22Rv1 (cell line): ENCODE data around the gene CERK.
"Not testable (repeated sequence)": the region's sequence is repeated elsewhere in the genome, so short reads cannot be mapped to it uniquely, and the experiment has no call there.

Experiments used
- H3K27ac ChIP-seq: fragments of 450-650 bp; 2 replicates; pipeline ENCODE4 v1.5.1; 2017
- ZFX ChIP-seq: fragments of 450-650 bp; IDR thresholded peaks from 2 replicates; pipeline ENCODE4 v1.6.1; 2017; ENCODE audit warnings: antibody characterized with exemption, borderline replicate concordance
- TF ChIP-seq, protein P1 (sequence below): fragments of 450-650 bp; IDR thresholded peaks from 2 replicates; pipeline ENCODE4 v1.5.1; 2017; ENCODE audit warnings: mild to moderate bottlenecking

Gene CERK

DNA sequence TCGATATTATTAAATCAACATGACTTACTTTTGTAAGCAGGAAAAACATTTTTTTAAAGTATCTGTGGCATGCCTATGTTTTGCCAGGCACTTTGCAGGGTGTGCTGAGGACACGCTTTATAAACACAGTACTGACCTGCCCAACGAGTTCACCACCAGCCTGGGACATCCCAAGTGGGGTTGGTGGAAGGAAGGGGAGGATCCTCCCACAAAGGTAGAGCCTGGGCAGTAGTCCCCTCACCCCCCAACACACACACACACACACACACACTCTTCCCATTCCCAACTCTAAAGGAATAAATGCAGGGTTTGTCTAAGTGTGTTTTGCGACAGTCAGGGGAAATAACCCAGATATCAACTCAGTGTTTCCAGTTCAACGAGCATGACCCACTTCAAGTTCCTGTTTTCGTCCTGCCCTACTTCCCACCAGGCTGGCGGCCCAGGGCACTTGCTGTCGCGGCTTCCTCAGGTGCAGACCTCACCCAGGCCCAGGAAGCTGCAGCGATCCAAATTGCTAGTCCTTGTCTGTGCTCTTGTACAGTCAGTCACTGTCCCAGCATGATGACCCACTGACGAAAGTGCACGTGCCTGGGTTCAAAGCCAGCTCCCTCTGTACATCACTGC is 3.1 kb downstream of the CERK start:
- H3K27ac ChIP-seq = no peak overlapping the region
- TF ChIP-seq ZFX = no peak
- TF ChIP-seq, protein P1, sequence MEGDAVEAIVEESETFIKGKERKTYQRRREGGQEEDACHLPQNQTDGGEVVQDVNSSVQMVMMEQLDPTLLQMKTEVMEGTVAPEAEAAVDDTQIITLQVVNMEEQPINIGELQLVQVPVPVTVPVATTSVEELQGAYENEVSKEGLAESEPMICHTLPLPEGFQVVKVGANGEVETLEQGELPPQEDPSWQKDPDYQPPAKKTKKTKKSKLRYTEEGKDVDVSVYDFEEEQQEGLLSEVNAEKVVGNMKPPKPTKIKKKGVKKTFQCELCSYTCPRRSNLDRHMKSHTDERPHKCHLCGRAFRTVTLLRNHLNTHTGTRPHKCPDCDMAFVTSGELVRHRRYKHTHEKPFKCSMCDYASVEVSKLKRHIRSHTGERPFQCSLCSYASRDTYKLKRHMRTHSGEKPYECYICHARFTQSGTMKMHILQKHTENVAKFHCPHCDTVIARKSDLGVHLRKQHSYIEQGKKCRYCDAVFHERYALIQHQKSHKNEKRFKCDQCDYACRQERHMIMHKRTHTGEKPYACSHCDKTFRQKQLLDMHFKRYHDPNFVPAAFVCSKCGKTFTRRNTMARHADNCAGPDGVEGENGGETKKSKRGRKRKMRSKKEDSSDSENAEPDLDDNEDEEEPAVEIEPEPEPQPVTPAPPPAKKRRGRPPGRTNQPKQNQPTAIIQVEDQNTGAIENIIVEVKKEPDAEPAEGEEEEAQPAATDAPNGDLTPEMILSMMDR = no peak

DNA sequence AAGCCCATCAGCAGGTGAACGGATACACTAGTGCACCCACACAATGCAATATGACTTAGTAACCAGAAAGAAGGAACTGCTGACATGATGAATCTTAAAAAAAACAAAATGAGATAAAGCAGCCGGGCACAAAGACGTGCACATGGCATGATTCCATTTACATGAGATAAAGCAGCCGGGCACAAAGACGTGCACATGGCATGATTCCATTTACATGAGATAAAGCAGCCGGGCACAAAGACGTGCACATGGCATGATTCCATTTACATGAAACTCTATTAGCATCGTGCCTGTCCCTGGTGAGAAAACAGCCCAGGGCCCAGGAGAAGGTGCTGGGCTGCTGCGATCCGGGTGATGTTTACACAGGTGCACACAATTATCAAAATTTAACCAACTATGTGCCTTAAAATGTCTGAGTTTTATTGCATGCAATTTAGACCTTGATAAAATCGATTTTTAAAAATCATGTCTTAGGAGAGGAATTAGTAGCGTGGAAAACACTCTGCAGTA is 3.8 kb downstream of the CERK start:
- not testable (repeated sequence) for H3K27ac ChIP-seq

DNA sequence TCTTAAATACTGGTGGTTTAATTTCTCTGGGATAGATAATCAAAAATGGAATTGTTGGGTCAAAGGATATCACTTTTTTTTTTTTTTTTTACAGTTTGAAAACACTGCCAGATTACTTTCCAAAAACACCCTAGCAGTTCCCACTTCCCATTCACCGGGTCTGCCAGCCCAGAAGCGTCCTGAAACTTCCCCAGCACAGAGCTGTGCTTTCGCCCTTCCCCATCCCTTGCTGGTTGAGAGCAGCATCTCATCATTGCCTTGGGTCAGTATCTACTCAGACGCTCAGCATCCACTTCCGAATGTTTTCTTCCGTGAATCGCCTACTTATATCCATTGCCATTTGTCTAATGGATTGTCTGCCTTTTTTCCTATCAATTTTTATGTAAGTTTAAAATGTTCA is 5.5 kb downstream of the CERK start:
- H3K27ac ChIP-seq = no peak overlapping the region
- TF ChIP-seq, protein P1 = no peak
- no peak for TF ChIP-seq ZFX

DNA sequence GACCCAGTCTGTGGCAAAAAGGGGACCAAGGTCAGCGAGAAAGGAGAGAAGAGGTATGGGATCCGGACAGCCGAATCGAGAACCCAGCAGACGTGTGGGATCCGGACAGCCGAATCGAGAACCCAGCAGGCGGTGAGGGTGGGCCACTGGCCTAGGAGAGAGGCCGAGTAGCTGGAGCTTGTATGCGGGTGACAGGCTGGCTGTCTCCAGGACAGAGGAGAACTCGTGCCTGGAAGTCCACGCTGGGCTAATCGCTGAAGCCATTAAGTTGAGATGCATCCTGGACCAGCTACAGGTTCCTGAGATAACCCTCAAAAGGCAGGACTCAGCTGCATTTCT is 6.0 kb downstream of the CERK start:
- TF ChIP-seq ZFX = no peak
- TF ChIP-seq, protein P1 = no peak
- H3K27ac ChIP-seq = no peak overlapping the region

DNA sequence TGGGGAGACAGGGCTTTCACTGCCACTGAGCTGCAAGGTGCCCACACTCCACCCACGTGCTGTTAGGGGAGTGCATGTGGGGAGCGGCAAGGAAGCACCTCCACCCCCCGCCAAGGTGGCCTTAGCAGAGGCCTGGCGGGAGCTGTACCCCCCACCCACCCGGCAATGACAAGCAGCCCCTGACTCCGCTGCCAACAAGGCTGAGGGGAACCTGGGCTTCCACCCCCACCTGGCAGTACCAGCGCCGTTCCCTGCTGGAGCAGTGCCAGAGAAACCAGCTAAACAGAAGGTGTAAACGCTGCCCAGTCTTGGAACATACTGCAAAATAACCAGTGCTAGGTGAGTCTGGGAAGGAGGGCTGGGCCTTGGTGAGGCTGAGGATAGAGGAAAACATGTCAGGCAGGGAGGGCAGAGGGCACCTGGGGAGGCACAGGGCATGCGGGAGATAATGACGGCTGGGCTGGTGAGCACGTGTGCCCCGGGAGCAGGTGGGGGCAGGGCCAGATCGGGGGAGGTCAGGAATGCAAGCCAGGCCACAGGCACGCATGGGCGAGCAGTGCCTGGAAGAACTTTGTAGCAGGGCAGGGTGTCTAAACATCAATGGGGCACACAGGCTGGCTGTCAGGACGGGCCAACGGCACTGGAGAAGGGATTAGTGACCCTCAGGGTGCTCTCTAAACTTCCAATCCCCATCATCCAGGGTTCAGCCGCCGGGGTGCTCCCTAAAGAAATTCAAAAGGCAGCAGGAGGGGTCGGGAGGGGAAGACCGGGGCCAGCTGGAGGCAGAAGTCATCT is 6.6 kb downstream of the CERK start:
- H3K27ac ChIP-seq = no peak overlapping the region
- TF ChIP-seq, protein P1 = no peak
- TF ChIP-seq ZFX = no peak

DNA sequence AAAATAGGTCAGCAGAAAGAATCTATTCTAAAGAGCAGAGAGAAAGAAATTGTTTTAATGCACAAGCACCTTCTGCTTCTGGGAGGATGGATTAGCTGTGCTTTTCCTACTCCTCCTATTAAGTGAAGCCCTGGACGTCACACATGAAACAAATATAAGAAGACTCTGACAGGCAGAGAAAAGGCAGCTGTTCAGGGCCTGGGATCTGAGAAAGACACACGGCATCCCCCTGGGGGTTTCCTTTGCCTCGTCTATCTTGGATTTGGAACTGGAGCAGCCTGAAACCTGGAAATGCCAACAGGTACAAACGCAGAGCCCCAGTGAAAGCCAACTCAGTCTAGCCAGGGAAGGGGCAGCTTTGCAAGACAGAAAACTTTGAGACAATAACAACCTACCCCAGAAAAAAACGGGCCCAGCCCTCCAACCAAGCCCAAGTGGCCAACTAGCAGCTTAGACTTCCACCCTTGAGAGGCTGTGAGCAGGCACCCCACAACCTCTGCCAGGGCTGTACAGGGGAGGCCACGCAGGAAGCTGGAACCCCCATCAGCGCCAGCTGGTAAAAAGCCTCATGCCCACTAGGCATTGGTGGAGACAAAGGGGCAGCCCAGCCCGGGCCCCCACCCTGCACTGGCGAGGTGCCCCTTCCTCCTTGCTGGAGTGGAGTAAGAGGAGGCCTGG is 7.3 kb downstream of the CERK start:
- TF ChIP-seq, protein P1 = no peak
- no peak for TF ChIP-seq ZFX
- H3K27ac ChIP-seq = no peak overlapping the region

DNA sequence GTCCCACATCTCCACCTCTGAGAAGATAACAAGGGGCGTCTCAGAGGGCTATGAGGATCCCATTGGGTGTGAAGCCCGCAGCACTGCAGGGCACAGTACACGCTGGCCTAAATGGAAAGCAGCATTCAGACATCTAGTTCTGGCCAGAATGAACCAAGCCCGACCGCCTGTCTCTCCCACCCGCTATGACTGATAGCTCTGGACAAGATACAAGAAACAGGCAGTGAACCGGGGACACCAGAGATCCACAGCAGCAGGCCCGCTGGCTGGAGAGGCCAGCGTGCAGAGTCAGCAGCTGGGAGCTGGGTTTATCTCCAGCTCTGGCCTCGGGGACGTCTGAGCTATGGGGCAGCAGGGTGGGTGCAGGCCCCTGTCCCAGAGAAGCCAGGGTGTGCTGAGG is 9.6 kb downstream of the CERK start:
- TF ChIP-seq, protein P1 = no peak
- no peak for TF ChIP-seq ZFX
- no peak overlapping the region for H3K27ac ChIP-seq
